DND-41 (cell line): ENCODE data around the gene CDC37L1.

Experiments used
- ATAC-seq: fragments of 200-7000 bp; cut with Tn5 transposase; 3 replicates; pipeline ENCODE4 v1.9.1; 2021; ENCODE audit warnings: low read depth; ENCODE audit not compliant: insufficient read depth
- DNase-seq: peaks from one replicate; pipeline ENCODE4 v3.0.0-alpha.2; 2020
- H2AFZ ChIP-seq: 2 replicates; pipeline ENCODE4 v1.6.0; 2012; ENCODE audit warnings: low read depth, low read length
- H3K27ac ChIP-seq: 2 replicates; pipeline ENCODE4 v1.5.1; 2012; ENCODE audit warnings: low read length, inconsistent platforms
- H3K27me3 ChIP-seq: fragments of 200-600 bp; sonication (generic); 2 replicates; pipeline ENCODE4 v1.6.0; 2012; ENCODE audit warnings: low read length, mild to moderate bottlenecking, inconsistent platforms; ENCODE audit not compliant: insufficient read depth, poor library complexity
- H3K36me3 ChIP-seq: 2 replicates; pipeline ENCODE4 v1.5.1; 2012; ENCODE audit warnings: low read length, inconsistent platforms; ENCODE audit not compliant: insufficient read depth
- H3K4me1 ChIP-seq: 2 replicates; pipeline ENCODE4 v1.5.1; 2012; ENCODE audit warnings: mild to moderate bottlenecking, low read length; ENCODE audit not compliant: insufficient read depth
- H3K4me2 ChIP-seq: 2 replicates; pipeline ENCODE4 v1.6.0; 2012; ENCODE audit warnings: mild to moderate bottlenecking, moderate library complexity, low read length, inconsistent platforms; ENCODE audit not compliant: insufficient read depth
- H3K4me3 ChIP-seq, 2 experiments: fragments of 200-600 bp in 1 of 2; shearing (Covaris generic) in 1 of 2; 2 replicates each; pipeline ENCODE4 v1.5.1; 2012 to 2016; ENCODE audit warnings: inconsistent platforms in 2 of 2, low read length in 2 of 2, mild to moderate bottlenecking in 2 of 2, low read depth in 1 of 2, moderate library complexity in 1 of 2
- H3K79me2 ChIP-seq: 2 replicates; pipeline ENCODE4 v1.6.0; 2012; ENCODE audit warnings: low read length, inconsistent platforms; ENCODE audit not compliant: insufficient read depth
- H3K9ac ChIP-seq: 2 replicates; pipeline ENCODE4 v1.6.0; 2012; ENCODE audit warnings: low read depth, mild to moderate bottlenecking, inconsistent platforms, low read length, moderate library complexity
- H3K9me3 ChIP-seq: 2 replicates; pipeline ENCODE4 v1.5.1; 2012; ENCODE audit warnings: low read length, moderate library complexity, mild to moderate bottlenecking, inconsistent platforms; ENCODE audit not compliant: insufficient read depth, severe bottlenecking
- H4K20me1 ChIP-seq: 2 replicates; pipeline ENCODE4 v1.6.0; 2012; ENCODE audit warnings: low read length; ENCODE audit not compliant: insufficient read depth
- EZH2 ChIP-seq: IDR thresholded peaks from 3 replicates; pipeline ENCODE4 v1.6.1; 2012; ENCODE audit warnings: borderline replicate concordance, low read depth, mild to moderate bottlenecking, moderate library complexity, low read length, inconsistent platforms; ENCODE audit not compliant: severe bottlenecking
- TF ChIP-seq, protein P1 (sequence below): IDR thresholded peaks from 2 replicates; pipeline ENCODE4 v1.5.1; 2012; ENCODE audit warnings: borderline replicate concordance, low read length, moderate library complexity, mild to moderate bottlenecking; ENCODE audit not compliant: poor library complexity, severe bottlenecking; ENCODE audit errors: extremely low read depth

The CDC37L1 gene

DNA sequence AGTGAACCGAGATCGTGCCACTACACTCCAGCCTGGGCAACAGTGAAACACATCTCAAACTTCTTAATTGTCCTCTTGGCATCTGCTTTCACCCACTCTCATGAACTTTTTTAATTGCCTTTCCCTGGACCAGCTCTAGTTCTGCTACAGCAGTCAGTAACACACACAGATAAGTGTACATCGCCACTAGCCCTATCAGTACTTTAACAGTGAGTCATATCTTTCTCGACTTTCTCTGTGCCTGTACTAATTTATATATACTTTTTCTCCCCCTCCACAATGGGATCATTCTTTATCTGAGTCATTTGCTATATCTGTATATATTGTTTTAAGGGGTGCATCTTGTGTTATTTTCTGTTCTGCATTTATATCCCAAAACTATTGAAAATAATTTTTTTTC lies 6.7 kb downstream of the CDC37L1 start:
- Histone ChIP-seq H4K20me1 (peaks cover 3% of the 10 kb centered on the region; the same call in 1 of the 2 replicates), H3K27ac (no peak overlapping the region), H3K4me3 (no peak overlapping the region), H3K79me2 (peaks cover 36% of the 10 kb centered on the region), H3K36me3 (peaks cover 38% of the 10 kb centered on the region), H3K4me1 (peaks cover 7% of the 10 kb centered on the region), H3K27me3 (no peaks in the 10 kb centered on the region), H3K9ac (no peak overlapping the region), H3K4me2 (no peak overlapping the region), H3K9me3 (no peaks in the 10 kb centered on the region), H2AFZ (no peak overlapping the region)
- no peak for ATAC-seq
- TF ChIP-seq EZH2 = no peak
- TF ChIP-seq, protein P1, sequence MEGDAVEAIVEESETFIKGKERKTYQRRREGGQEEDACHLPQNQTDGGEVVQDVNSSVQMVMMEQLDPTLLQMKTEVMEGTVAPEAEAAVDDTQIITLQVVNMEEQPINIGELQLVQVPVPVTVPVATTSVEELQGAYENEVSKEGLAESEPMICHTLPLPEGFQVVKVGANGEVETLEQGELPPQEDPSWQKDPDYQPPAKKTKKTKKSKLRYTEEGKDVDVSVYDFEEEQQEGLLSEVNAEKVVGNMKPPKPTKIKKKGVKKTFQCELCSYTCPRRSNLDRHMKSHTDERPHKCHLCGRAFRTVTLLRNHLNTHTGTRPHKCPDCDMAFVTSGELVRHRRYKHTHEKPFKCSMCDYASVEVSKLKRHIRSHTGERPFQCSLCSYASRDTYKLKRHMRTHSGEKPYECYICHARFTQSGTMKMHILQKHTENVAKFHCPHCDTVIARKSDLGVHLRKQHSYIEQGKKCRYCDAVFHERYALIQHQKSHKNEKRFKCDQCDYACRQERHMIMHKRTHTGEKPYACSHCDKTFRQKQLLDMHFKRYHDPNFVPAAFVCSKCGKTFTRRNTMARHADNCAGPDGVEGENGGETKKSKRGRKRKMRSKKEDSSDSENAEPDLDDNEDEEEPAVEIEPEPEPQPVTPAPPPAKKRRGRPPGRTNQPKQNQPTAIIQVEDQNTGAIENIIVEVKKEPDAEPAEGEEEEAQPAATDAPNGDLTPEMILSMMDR = no peak
- no peak for DNase-seq

DNA sequence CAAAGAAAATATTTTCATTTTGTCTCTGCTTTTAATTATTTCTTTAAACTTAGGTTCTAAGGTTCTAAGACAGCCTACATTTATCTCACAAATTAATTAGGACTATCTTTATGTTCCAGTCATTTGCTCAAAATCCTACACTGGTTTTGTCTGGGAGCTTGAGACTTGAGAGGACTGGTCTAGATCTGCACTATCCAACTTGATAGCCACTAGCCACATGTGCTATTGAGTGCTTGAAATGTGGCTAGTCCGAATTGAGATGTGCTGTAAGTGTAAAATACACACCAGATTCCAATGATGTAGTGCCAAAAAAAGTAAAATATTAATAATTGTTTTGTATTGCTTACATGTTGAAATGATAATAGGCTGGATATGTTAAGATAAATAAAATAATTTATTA lies 7.2 kb downstream of the CDC37L1 start:
- no peak for DNase-seq
- Histone ChIP-seq H3K27ac (no peak overlapping the region), H3K4me1 (peaks cover 2% of the 10 kb centered on the region; the same call in 1 of the 2 replicates), H3K27me3 (no peaks in the 10 kb centered on the region), H2AFZ (no peak overlapping the region), H4K20me1 (peaks cover 3% of the 10 kb centered on the region; the same call in 1 of the 2 replicates), H3K36me3 (peaks cover 42% of the 10 kb centered on the region), H3K4me2 (no peak overlapping the region), H3K4me3 (no peak overlapping the region), H3K79me2 (peaks cover 32% of the 10 kb centered on the region), H3K9me3 (no peaks in the 10 kb centered on the region), H3K9ac (no peak overlapping the region)
- ATAC-seq = no peak
- TF ChIP-seq, protein P1 = no peak

DNA sequence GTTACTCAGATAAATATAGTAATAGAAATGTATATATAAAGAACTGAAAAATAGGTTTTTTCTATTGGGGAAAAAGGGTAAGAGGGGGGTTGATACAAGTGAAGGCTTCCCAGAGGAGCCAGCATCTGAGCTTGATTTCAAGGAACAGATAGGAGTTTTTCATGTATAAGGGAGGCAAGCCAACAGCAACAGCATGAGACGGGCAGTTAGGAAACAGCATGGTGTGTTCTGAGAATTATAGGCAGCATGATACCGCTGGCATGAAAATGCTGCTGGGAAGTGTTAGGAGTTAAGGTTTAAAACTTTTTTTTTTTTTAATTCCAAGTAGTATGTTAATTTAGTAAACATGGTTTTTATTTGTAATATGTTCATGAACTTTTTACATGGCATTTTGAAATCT lies 9.7 kb downstream of the CDC37L1 start:
- peaks cover 20% of the 10 kb centered on the region for H3K79me2 ChIP-seq

More for the DNA sequence above, 9.7 kb downstream of the CDC37L1 start:
- Histone ChIP-seq H3K4me2 (no peak overlapping the region), H3K9ac (no peak overlapping the region), H3K9me3 (no peaks in the 10 kb centered on the region), H2AFZ (no peak overlapping the region), H4K20me1 (no peaks in the 10 kb centered on the region; the same call in 1 of the 2 replicates), H3K4me3 (no peak overlapping the region), H3K36me3 (peaks cover 46% of the 10 kb centered on the region), H3K27ac (no peak overlapping the region), H3K4me1 (no peaks in the 10 kb centered on the region), H3K27me3 (no peaks in the 10 kb centered on the region)
- DNase-seq (no peak), ATAC-seq (no peak)
- TF ChIP-seq EZH2 = no peak
- TF ChIP-seq, protein P1 = no peak
